Gastrocnemius medialis (tissue), 4 donors: ENCODE measurements around the gene PDXK.

Source experiments
- POLR2A ChIP-seq, 2 donors: fragments of 450-650 bp; IDR thresholded peaks; one replicate each; pipeline ENCODE4 v1.6.1; 2017; ENCODE audit warnings: antibody characterized with exemption in 2 of 2, mild to moderate bottlenecking in 2 of 2, moderate library complexity in 2 of 2
- TF ChIP-seq, protein P1 (sequence below), 5 experiments: fragments of 450-650 bp in 3 of 5; fragments of 200-600 bp in 2 of 5; sonication (generic) in 2 of 5; IDR thresholded peaks in 4 of 5; conservative IDR thresholded peaks in 1 of 5; 1 replicate in 4 of 5; 2 replicates in 1 of 5; pipeline ENCODE4 v1.5.1; 2016 to 2019; ENCODE audit warnings: antibody characterized with exemption in 5 of 5, mild to moderate bottlenecking in 3 of 5, moderate library complexity in 3 of 5

DNA sequence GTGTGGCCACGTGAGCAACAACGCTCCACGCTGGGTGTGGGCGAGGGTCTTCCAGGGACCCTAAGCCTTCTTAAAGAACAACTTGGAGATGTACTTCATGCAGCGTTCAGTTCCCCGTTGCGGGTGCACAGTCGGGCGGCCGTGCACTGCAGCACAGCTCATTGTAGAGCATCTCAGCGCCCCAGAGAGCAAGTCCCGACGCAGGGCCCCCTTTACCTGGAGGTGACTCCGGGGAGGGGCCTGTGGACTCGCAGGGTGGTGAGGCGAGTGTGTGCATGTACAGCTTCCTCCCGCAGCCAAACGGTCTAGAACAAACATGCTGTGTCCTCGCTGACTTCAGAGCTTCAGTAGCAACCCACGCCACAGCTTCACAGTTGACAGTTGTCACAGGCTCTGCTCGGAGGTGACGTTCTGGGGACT, 89.9 kb downstream of the PDXK start:
- TF ChIP-seq, protein P1, sequence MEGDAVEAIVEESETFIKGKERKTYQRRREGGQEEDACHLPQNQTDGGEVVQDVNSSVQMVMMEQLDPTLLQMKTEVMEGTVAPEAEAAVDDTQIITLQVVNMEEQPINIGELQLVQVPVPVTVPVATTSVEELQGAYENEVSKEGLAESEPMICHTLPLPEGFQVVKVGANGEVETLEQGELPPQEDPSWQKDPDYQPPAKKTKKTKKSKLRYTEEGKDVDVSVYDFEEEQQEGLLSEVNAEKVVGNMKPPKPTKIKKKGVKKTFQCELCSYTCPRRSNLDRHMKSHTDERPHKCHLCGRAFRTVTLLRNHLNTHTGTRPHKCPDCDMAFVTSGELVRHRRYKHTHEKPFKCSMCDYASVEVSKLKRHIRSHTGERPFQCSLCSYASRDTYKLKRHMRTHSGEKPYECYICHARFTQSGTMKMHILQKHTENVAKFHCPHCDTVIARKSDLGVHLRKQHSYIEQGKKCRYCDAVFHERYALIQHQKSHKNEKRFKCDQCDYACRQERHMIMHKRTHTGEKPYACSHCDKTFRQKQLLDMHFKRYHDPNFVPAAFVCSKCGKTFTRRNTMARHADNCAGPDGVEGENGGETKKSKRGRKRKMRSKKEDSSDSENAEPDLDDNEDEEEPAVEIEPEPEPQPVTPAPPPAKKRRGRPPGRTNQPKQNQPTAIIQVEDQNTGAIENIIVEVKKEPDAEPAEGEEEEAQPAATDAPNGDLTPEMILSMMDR (IDR thresholded peaks at IDR 0.05 in 4 of 5, conservative IDR thresholded peaks at IDR 0.05 in 1 of 5) = no peak
- TF ChIP-seq POLR2A (IDR thresholded peaks at IDR 0.05) = no peak
